ENCODE data around the gene TEX2.

The TEX2 gene

DNA sequence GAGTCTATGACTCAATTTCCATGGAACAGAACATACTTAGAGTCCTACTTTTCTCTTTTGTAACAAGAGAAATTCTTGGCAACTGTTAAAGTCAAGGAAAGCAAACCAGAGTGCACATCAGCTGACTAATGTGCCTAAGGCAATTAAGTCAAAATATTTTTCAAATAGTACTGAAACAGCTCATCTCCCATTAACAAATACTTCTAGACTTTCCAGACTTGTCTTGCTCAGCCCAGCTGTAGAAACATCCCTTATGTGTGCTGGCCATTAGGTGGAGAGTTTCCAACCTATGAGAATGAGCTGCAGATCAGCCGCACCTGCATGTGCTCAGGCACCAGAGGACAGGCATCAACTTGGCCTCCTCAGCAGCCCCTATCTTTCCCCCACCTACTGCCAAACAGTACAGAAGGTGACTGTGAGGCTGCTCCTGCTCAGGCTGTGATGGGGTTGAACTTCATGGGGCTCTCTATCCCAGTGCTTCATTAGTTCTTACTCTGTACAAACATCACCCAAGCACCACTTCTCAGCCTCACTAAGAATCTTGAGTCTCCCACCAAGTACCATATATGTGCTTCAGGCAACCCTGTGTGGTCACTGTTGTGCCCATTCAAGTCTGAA is 32.2 kb downstream of the TEX2 start:
- no peaks in the 10 kb centered on the region for H3K27me3 ChIP-seq (ENCODE audit: insufficient read depth, low read length)
- H3K4me2 ChIP-seq (ENCODE audit: low read length): no peak overlapping the region
- TF ChIP-seq, protein P1, sequence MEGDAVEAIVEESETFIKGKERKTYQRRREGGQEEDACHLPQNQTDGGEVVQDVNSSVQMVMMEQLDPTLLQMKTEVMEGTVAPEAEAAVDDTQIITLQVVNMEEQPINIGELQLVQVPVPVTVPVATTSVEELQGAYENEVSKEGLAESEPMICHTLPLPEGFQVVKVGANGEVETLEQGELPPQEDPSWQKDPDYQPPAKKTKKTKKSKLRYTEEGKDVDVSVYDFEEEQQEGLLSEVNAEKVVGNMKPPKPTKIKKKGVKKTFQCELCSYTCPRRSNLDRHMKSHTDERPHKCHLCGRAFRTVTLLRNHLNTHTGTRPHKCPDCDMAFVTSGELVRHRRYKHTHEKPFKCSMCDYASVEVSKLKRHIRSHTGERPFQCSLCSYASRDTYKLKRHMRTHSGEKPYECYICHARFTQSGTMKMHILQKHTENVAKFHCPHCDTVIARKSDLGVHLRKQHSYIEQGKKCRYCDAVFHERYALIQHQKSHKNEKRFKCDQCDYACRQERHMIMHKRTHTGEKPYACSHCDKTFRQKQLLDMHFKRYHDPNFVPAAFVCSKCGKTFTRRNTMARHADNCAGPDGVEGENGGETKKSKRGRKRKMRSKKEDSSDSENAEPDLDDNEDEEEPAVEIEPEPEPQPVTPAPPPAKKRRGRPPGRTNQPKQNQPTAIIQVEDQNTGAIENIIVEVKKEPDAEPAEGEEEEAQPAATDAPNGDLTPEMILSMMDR (IDR thresholded peaks at IDR 0.05; ENCODE audit: low read length): no peak
- no peak for TF ChIP-seq EZH2 (IDR thresholded peaks at IDR 0.05; ENCODE audit: borderline replicate concordance, low read length)
- no peaks in the 10 kb centered on the region for H3K4me1 ChIP-seq (ENCODE audit: insufficient read depth, low read length, severe bottlenecking)
- H3K79me2 ChIP-seq (ENCODE audit: insufficient read depth, low read length): no peaks in the 10 kb centered on the region
- no peak overlapping the region for H2AFZ ChIP-seq (ENCODE audit: low read length)
- no peaks in the 10 kb centered on the region for H3K9me2 ChIP-seq (ENCODE audit: low read depth, low read length)
- H3K9ac ChIP-seq (ENCODE audit: low read length): no peak overlapping the region
- no peaks in the 10 kb centered on the region for H3K36me3 ChIP-seq (ENCODE audit: insufficient read depth, low read length)
- no peaks in the 10 kb centered on the region for H3F3A ChIP-seq (ENCODE audit: insufficient read depth, low read length)
- H3K9me3 ChIP-seq (ENCODE audit: low read length): no peaks in the 10 kb centered on the region
- no peaks in the 10 kb centered on the region for H4K20me1 ChIP-seq (ENCODE audit: insufficient read depth, low read length)
- no peak overlapping the region for H3K27ac ChIP-seq (ENCODE audit: low read depth, low read length, poor library complexity, severe bottlenecking)
- H3K4me3 ChIP-seq (ENCODE audit: low read depth, low read length, poor library complexity, severe bottlenecking): no peak overlapping the region

- TF ChIP-seq, protein P1 (IDR thresholded peaks at IDR 0.05; ENCODE audit: low read length): no peak
- no peak for TF ChIP-seq EZH2 (IDR thresholded peaks at IDR 0.05; ENCODE audit: borderline replicate concordance, low read length)
- Histone ChIP-seq H3F3A (ENCODE audit: insufficient read depth, low read length) (no peaks in the 10 kb centered on the region), H3K79me2 (ENCODE audit: insufficient read depth, low read length) (no peaks in the 10 kb centered on the region), H3K9ac (ENCODE audit: low read length) (no peak overlapping the region), H3K4me1 (ENCODE audit: insufficient read depth, low read length, severe bottlenecking) (no peaks in the 10 kb centered on the region), H2AFZ (ENCODE audit: low read length) (no peak overlapping the region), H3K36me3 (ENCODE audit: insufficient read depth, low read length) (no peaks in the 10 kb centered on the region), H3K27ac (ENCODE audit: low read depth, low read length, poor library complexity, severe bottlenecking) (no peak overlapping the region), H3K4me3 (ENCODE audit: low read depth, low read length, poor library complexity, severe bottlenecking) (no peak overlapping the region), H4K20me1 (ENCODE audit: insufficient read depth, low read length) (no peaks in the 10 kb centered on the region), H3K9me3 (ENCODE audit: low read length) (no peaks in the 10 kb centered on the region), H3K9me2 (ENCODE audit: low read depth, low read length) (no peaks in the 10 kb centered on the region), H3K27me3 (ENCODE audit: insufficient read depth, low read length) (no peaks in the 10 kb centered on the region), H3K4me2 (ENCODE audit: low read length) (no peak overlapping the region)
Measured at GRCh38 chr17:64229815-64230728, 33.0 kb downstream of the TEX2 start.

DNA sequence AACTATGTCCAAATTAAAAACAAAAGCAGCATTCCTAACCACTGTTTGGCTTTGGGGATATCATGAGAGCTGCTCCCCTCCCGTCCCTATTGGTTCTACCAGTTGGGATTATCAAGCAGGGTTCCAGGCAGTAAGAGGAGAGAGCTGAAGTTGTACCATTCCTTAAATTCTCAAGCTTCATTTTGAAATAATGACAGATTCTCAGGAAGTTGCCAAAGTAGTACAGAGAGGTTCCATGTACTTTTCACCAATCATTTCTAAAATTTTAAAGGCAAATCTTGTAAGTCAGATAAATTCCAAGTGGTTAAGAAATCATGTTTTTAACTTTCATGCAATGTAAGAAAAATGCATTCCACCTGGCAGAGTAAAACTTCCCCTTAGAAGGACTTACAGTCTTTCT is 36.9 kb downstream of the TEX2 start:
- Histone ChIP-seq H4K20me1 (ENCODE audit: insufficient read depth, low read length) (no peaks in the 10 kb centered on the region), H3K9me3 (ENCODE audit: low read length) (no peaks in the 10 kb centered on the region), H3K36me3 (ENCODE audit: insufficient read depth, low read length) (no peaks in the 10 kb centered on the region), H3K4me3 (ENCODE audit: low read depth, low read length, poor library complexity, severe bottlenecking) (no peak overlapping the region), H3K4me1 (ENCODE audit: insufficient read depth, low read length, severe bottlenecking) (no peaks in the 10 kb centered on the region), H3K27me3 (ENCODE audit: insufficient read depth, low read length) (no peaks in the 10 kb centered on the region), H3K9ac (ENCODE audit: low read length) (no peak overlapping the region), H3K4me2 (ENCODE audit: low read length) (no peak overlapping the region), H3K27ac (ENCODE audit: low read depth, low read length, poor library complexity, severe bottlenecking) (no peak overlapping the region), H3F3A (ENCODE audit: insufficient read depth, low read length) (no peaks in the 10 kb centered on the region), H3K9me2 (ENCODE audit: low read depth, low read length) (no peaks in the 10 kb centered on the region), H3K79me2 (ENCODE audit: insufficient read depth, low read length) (no peaks in the 10 kb centered on the region), H2AFZ (ENCODE audit: low read length) (no peak overlapping the region)
- no peak for TF ChIP-seq EZH2 (IDR thresholded peaks at IDR 0.05; ENCODE audit: borderline replicate concordance, low read length)
- TF ChIP-seq, protein P1 (IDR thresholded peaks at IDR 0.05; ENCODE audit: low read length): no peak

Measured in OCI-LY1 (cell line).